HG02763 (cell line): ENCODE data around the gene ANKRD11.
"Not testable (repeated sequence)": the region's sequence is repeated elsewhere in the genome, so short reads cannot be mapped to it uniquely, and the experiment has no call there.

Source experiments
- ATAC-seq: cut with Tn5 transposase; IDR thresholded peaks from one replicate; pipeline ENCODE4 v1.9.1; 2021; ENCODE audit warnings: mild to moderate bottlenecking, moderate library complexity; ENCODE audit not compliant: unreplicated experiment

Gene ANKRD11

DNA sequence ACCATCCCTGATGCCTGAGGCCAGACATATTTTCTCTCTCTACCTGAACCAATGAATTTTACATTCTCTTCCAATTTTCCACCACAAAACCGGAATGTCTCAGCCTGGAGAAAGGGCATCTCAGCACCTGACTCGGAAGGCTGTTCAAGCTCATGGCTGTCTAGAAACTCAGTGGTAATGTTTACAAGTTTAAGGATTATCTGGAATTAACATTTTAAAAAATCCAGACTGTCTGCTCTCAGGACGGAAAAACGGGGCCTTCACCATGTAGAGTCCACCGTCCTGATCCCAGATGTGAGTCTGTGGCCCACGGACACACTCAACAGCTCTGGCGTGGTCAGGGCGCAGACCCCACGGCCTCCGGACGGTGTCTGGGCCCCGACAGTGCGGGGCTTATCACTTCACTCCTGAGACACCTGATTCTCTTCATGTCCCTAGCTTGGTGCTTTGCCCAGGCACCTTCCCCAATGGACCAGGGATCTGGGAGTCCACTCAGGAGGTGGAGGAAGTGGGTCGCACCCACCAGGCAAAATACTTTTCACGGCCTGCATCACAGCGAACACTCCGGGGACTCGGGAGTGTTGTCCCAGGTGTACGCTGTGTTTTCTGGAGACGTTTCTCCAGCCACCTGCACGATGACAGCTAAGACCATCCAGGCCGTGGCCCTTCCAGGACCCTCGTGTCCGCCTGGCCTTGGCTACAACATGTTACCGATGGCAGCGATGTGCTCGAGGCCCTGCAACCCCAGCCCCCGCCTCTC, 171.3 kb downstream of the ANKRD11 start:
- ATAC-seq: no peak

GRCh38 chr16:89318430-89318758, 172.0 kb downstream of the ANKRD11 start:
- ATAC-seq: no peak

DNA sequence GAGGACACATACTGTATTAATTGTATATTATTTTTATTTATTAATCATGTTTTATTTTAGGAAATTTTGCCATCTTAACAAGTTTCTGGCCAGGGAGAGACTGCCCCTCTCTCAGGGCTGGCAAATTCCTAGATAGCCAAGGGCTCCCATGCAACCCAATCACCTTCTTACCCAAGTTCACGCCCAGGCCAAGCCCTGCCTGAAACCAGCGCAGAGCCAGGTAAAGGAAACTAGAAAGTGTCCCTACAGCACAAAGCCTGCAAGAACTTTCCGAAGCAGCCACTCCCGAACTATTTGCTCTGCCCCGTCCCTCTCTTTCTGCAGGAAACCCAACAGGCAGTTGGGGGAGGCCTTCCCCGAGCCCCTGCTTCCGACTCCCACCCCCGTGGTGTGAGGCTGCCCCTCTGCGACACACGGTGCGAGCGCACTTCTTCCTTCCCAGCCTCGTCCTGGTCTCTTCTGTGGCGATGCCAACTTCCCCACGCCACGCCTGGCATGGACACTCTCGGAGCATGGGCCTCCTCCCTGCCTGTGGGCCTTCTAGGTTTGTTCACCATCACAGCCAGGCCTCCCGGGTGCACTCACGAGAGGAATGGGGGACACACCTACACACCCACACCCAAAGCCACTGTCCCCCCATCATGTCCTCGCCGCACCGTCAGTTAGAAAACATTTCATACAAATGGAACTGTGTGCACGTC, 172.5 kb downstream of the ANKRD11 start:
- ATAC-seq: no peak

GRCh38 chr16:89317101-89317671, 173.2 kb downstream of the ANKRD11 start:
- ATAC-seq: no peak

DNA sequence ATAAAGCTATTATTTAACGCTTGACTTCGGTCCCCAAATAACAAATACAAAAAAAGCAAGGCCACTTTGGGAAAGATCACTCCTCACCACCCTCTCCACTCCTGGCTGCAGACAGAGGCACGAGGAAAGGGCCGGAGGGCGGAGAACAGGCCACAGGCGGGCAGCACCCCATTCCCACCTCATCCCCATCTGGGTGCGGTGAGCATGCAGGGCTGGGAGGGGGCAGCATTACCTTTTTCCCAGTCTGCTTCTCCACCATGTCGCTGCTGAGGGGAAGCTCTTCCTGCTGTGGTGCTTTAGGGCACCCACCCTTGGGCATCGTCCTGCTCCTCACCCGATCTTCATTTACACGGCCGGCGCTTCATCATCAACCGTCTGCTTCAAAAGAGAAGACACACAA, 173.7 kb downstream of the ANKRD11 start:
- ATAC-seq: no peak

DNA sequence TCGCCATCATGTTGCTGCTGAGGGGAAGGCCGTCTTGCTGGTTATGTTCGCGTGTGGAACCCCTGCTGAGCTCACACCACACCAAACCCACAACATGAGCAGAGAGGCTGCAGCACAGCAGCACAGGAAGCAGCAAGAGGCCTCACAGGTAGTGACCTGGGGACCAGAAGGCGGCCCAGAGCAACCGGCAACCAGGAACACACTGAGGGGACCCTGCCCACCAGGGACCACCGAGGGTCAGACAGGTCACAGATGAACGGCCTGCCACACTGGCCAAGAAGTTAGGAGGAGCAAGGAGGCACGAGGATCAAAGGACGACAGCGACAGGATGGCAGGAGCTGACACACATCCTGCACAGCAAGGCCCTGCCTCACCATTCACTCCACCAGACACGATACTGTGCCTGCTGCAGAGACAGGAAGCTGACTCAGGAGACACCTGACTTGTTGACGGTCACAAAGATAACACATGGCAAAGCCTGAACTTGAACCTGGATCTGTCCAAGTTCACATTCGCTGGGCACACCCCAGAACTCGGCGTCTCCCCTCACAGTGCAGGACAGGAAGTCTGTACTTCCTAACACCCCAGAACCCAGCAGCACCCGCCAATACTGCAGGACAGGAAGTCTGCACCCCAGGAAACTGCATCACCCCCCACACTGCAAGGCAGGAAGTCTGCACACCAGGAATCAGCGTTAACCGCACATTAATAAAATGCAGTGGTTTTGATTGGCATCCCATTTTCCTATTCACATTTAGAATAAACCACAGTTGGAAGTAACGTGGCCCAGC, 174.4 kb downstream of the ANKRD11 start:
- ATAC-seq: no peak

DNA sequence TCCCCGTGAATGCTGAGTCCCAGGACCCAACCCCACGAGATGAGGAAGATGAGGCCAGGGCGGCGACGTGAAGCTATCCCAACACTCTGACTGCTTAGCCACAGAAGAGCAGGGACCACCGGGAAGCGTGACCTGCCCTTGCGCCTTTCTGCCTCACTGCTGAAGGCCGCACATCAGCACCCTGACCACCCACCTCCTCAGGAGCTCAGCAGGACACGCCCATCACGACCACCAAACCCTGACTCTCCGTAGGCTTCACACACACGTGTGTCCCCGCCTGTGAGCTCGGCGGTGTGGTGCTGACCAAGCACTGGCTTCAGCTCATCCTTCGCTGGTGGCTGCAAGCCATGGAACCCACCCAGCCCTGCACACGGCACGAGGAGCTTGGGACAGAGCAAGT, 175.1 kb downstream of the ANKRD11 start:
- no peak for ATAC-seq

DNA sequence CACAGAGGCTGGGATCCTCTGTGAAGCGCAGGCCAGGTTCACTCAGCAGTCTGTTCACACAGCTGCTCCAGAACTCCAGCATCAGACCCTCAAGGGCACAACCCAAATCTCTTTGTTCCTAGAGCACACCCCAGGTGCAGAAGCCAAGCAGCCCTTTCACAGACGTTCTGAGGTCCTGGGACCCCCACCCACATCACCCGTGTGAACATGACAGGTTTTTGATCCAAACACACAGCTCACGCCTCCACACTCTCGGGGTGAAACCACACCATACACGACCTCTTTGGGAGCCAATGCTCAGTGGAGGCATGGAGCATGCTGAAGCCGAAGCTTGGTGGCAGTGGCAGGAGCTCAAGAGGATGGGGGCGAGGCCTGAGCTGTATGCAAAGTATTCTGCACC, 175.5 kb downstream of the ANKRD11 start:
- no peak for ATAC-seq

DNA sequence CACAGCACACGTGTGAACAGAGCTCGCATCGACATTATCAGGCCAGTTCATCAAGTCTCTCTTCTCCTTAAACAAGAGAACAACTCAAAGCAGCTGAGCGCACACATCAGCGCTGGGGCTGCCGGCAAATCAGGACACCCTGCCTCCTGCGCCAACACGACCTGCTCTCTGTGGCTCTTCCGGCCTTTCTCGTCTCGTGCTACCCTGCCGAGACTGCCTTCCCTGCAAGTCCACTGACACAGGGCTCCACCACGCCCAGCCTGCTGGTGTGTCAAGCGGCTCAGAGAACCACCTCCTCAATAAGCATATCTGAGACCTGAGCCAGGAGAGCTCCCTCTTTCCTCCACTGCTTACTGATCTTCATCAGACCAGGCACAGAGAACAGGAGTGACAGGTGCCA, 176.0 kb downstream of the ANKRD11 start:
- ATAC-seq: no peak

DNA sequence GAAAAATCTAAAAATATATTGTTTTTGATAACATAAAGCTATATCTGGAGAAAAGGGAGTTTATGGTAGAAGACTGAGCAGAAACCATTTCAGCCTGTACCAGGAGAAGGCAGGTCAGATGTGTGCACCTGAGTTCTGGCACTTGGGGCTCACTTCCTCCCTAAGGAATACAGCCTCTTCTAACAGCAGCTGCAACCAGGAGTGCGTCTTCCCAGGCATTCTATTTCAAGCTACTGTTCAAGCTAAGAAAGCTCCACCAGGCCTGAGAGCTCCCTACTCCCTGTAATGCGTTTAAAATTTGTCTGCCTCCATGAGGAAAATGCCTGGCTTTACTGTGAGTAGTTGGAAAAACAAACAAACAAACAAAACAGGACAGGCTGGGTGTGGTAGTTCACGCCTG, 176.8 kb downstream of the ANKRD11 start:
- ATAC-seq: no peak

DNA sequence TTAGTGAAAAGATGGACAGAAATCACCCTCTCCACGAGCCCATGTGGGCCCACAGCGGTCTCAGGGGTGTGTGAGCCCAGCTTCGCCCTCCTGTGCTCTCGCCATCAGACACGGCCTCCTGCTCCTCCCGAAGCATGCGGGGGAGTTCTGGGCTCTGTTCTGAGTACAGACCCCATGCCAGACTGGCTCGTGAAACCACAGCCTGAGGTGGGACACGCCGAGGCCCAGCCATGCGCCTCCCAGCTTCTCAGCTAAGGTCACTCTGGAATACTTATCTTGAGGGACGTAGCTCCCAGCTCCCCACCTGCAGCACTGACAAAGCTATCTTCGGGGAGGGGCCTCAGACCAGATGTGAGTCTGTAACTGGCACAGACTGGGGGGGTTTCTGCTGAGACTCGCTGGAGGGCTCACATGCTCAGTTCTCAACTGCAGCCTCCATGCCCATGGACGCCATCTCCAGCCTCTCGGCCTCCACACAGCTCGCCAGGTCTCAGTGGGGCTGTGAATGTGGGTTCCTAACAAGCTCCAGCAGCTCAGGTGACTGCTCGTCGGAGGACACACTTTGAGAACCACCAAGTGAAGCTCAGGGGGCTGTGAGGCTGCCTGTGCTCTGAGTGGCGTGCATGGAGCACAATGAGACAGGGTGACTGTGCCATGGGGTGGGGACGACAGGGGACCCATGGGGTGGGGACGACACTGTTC, 177.6 kb downstream of the ANKRD11 start:
- no peak for ATAC-seq

GRCh38 chr16:89312194-89312593, 178.2 kb downstream of the ANKRD11 start:
- no peak for ATAC-seq

GRCh38 chr16:89311636-89312035, 178.7 kb downstream of the ANKRD11 start:
- ATAC-seq: no peak

GRCh38 chr16:89309438-89310122, 180.8 kb downstream of the ANKRD11 start:
- ATAC-seq: no peak

DNA sequence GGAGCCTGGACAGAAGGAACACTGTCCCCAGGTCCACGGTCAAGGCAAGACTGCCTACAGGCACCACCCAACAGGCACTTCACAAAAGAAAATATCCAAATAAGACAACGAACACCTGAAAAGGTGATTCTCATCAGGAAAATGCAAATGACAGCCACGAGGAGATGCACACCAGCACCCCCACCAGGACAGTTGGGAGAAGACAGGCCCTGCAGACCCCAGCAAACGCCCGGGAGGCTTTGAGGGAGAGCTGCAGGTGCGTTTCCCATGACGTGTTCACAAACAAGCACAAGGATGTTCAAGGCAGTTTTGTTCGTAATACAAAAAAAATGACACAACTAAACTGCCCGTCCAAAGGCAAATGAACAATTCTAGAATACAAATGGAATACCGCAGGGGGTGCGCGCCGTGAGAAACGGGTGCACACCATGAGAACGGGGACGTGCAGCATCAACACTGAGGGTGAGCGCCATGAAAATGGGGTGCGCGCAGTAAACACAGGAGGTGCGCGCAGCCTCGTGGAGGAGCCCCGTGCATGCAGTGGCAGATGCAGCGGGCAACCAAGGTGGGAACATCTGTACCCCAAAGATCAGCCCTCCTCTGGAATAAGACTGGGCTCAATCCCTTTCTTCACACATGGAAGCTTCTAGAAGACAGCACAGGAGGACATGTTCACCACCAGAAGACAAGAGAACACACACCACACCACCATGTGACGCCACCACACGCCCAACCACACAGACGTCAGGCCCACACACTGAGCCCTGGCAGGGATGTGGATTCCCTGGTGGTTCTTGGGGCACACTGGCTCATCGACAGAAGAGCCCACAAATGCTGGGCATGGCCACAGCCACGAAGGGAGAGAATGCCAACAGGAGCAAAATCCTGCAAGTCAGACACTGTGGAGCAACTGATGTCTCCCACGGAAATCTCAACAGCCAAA, 181.7 kb downstream of the ANKRD11 start:
- no peak for ATAC-seq

GRCh38 chr16:89307421-89307805, 182.9 kb downstream of the ANKRD11 start:
- no peak for ATAC-seq

- not testable (repeated sequence) for ATAC-seq
Measured at GRCh38 chr16:89306457-89307420, 183.6 kb downstream of the ANKRD11 start.
